GM12878 (cell line): ENCODE measurements around the gene EDARADD. TPM values are rescaled to one million over a fixed set of nuclear protein-coding genes. Genes with fewer than 3 reads are reported as not detected.

ENCODE experiments used
- ATAC-seq: fragments of 200-7000 bp; cut with Tn5 transposase; 3 replicates; pipeline ENCODE4 v1.9.1; 2020; ENCODE audit warnings: mild to moderate bottlenecking, moderate library complexity
- BruUV-seq: library from RNA; stranded (reverse); fragments of 400-500 nt; replicated peaks from 2 replicates; lab custom pipeline; 2021; lab: Mats Ljungman, UMichigan
- CTCF ChIA-PET: fragments of 300-600 bp; sonication (Branson Sonifier 250); formaldehyde crosslinking; extraction: SDS; loops from one replicate; lab custom pipeline; 2021; ENCODE audit warnings: inconsistent platforms; lab: Yijun Ruan, JAX
- POLR2A ChIA-PET: fragments of 350-600 bp; formaldehyde crosslinking; extraction: SDS; loops from one replicate; lab custom pipeline; 2021; ENCODE audit warnings: inconsistent platforms; lab: Charles Lee
- RAD21 ChIA-PET: fragments of 300-600 bp; sonication (Branson Sonifier 250); formaldehyde crosslinking; loops from one replicate; lab custom pipeline; 2023; ENCODE audit warnings: antibody characterized with exemption; ENCODE audit not compliant: unreplicated experiment; lab: Charles Lee
- SMC1A ChIA-PET: fragments of 300-600 bp; sonication (Branson Sonifier 250); formaldehyde crosslinking; loops from one replicate; lab custom pipeline; 2023; ENCODE audit not compliant: unreplicated experiment, uncharacterized antibody; lab: Charles Lee
- DNase-seq: peaks from one replicate; pipeline ENCODE4 v3.0.0-alpha.2; 2011; ENCODE audit warnings: low read depth, low spot score
- FAIRE-seq: peaks from 3 replicates; lab custom pipeline; 2011; peaks lifted over from hg19 to GRCh38; lab: Jason Lieb, UNC
- H2AFZ ChIP-seq: 2 replicates; pipeline ENCODE4 v1.6.0; 2011; ENCODE audit warnings: low read depth, low read length, control low read depth; ENCODE audit not compliant: control insufficient read depth
- H3K27ac ChIP-seq: 2 replicates; pipeline ENCODE4 v1.5.1; 2011; ENCODE audit warnings: control low read depth; ENCODE audit not compliant: control insufficient read depth, insufficient read depth
- H3K27me3 ChIP-seq, 2 experiments: replicated peaks in 1 of 2; 2 replicates each; pipeline versions ENCODE4 v1.6.0 to v1.6.1; 2011; ENCODE audit warnings: low read length in 1 of 2; ENCODE audit not compliant: control insufficient read depth in 2 of 2, insufficient read depth in 2 of 2
- H3K36me3 ChIP-seq, 2 experiments: 2 replicates each; pipeline ENCODE4 v1.5.1; 2011; ENCODE audit warnings: low read length in 1 of 2; ENCODE audit not compliant: control insufficient read depth in 2 of 2, insufficient read depth in 2 of 2
- H3K4me1 ChIP-seq: 2 replicates; pipeline ENCODE4 v1.6.1; 2011; ENCODE audit warnings: mild to moderate bottlenecking, low read length, moderate library complexity, mixed read lengths; ENCODE audit not compliant: control insufficient read depth, insufficient read depth
- H3K4me2 ChIP-seq: 2 replicates; pipeline ENCODE4 v1.6.0; 2011; ENCODE audit warnings: control low read depth; ENCODE audit not compliant: control insufficient read depth, insufficient read depth
- H3K4me3 ChIP-seq: fragments of 200-600 bp; sonication (generic); 2 replicates; pipeline ENCODE4 v1.5.1; 2016
- H3K79me2 ChIP-seq: 2 replicates; pipeline ENCODE4 v1.6.0; 2011; ENCODE audit warnings: low read length; ENCODE audit not compliant: control insufficient read depth, insufficient read depth
- H3K9ac ChIP-seq: 2 replicates; pipeline ENCODE4 v1.8.0; 2011; ENCODE audit warnings: low read length, control low read depth, mixed read lengths; ENCODE audit not compliant: control insufficient read depth, insufficient read depth
- H3K9me3 ChIP-seq: replicated peaks from 3 replicates; pipeline ENCODE4 v1.5.1; 2011; ENCODE audit warnings: mild to moderate bottlenecking, low read length; ENCODE audit not compliant: control insufficient read depth, insufficient read depth
- H4K20me1 ChIP-seq: 2 replicates; pipeline ENCODE4 v1.6.0; 2011; ENCODE audit not compliant: control insufficient read depth, insufficient read depth
- CBX5 ChIP-seq: sonication (generic); IDR thresholded peaks from 2 replicates; pipeline ENCODE4 v1.6.1; 2016; ENCODE audit warnings: low read depth, moderate library complexity, mild to moderate bottlenecking, inconsistent platforms
- CEBPZ ChIP-seq: fragments of 150-350 bp; IDR thresholded peaks from 2 replicates; pipeline ENCODE4 v1.6.1; 2016; ENCODE audit warnings: low read depth, low read length
- EED ChIP-seq: sonication (generic); IDR thresholded peaks from 2 replicates; pipeline ENCODE4 v1.6.1; 2016; ENCODE audit warnings: antibody characterized with exemption, low read depth
- FOXK2 ChIP-seq: fragments of 450-650 bp; IDR thresholded peaks from 2 replicates; pipeline ENCODE4 v1.6.1; 2017; ENCODE audit warnings: mild to moderate bottlenecking, moderate library complexity
- NFXL1 ChIP-seq: fragments of 450-650 bp; IDR thresholded peaks from 2 replicates; pipeline ENCODE4 v1.6.1; 2017; ENCODE audit warnings: antibody characterized with exemption, mild to moderate bottlenecking, borderline replicate concordance
- PAX5 ChIP-seq: IDR thresholded peaks from 2 replicates; pipeline ENCODE4 v1.6.1; 2011; ENCODE audit warnings: low read depth, low read length, borderline replicate concordance
- RB1 ChIP-seq: fragments of 450-650 bp; formaldehyde crosslinking; IDR thresholded peaks from 2 replicates; pipeline ENCODE4 v1.6.1; 2017; ENCODE audit warnings: mild to moderate bottlenecking, borderline replicate concordance
- RUNX3 ChIP-seq: IDR thresholded peaks from 2 replicates; pipeline ENCODE4 v1.6.1; 2012; ENCODE audit warnings: low read length, inconsistent platforms
- TBL1XR1 ChIP-seq: IDR thresholded peaks from 2 replicates; pipeline ENCODE4 v1.6.1; 2012; ENCODE audit warnings: low read depth, low read length, improper control_type of control experiment
- TCF7 ChIP-seq: IDR thresholded peaks from 2 replicates; pipeline ENCODE4 v1.6.1; 2014; ENCODE audit warnings: antibody characterized with exemption, borderline replicate concordance
- YY1 ChIP-seq: IDR thresholded peaks from 2 replicates; pipeline ENCODE4 v1.6.1; 2011; ENCODE audit warnings: low read depth, mild to moderate bottlenecking, low read length
- ZNF384 ChIP-seq: IDR thresholded peaks from 2 replicates; pipeline ENCODE4 v1.6.1; 2012; ENCODE audit warnings: low read depth, mild to moderate bottlenecking, low read length, improper control_type of control experiment, borderline replicate concordance
- WGBS: methylation state at CpG from one replicate; pipeline ENCODE4 v1.1.6; 2016; ENCODE audit warnings: low lambda C conversion rate; ENCODE audit not compliant: insufficient replicate concordance, insufficient coverage; ENCODE audit errors: missing lambda C conversion rate; 5-methylcytosine and 5-hydroxymethylcytosine counted together
- in situ Hi-C: fragments of 300-500 bp; cut with MboI; formaldehyde crosslinking; loops from 9 replicates; pipeline ENCODE4 v1.14.3; 2018; ENCODE audit warnings: mixed read lengths
- intact Hi-C: fragments of 100-400 bp; cut with micrococcal nuclease; formaldehyde crosslinking; loops from one replicate; pipeline ENCODE4 v1.14.2; 2022; ENCODE audit not compliant: unreplicated experiment
- polyA plus RNA-seq, 11 experiments: library from polyadenylated mRNA; depleted of rRNA in 4 of 11; unstranded in 6 of 11; stranded (reverse) in 5 of 11; fragments of >200 nt; fragmentation: Nextera tagmentation in 4 of 11; fragmentation: Illumina TruSeq in 1 of 11; extraction: Ambion mirVana in 4 of 11; extraction: Trizol in 1 of 11; gene quantifications; 1 replicate in 1 of 11; 2 replicates in 10 of 11; pipeline versions ENCODE4 v1.2.1 to v1.2.3, GENCODE V29; 2011 to 2016; ENCODE audit warnings: inconsistent platforms in 2 of 11, missing spikeins in 2 of 11, low read depth in 1 of 11
- total RNA-seq, 4 experiments: library from RNA; depleted of rRNA in 3 of 4; stranded (reverse); fragments of >200 nt in 3 of 4; fragmentation: Illumina TruSeq in 1 of 4; extraction: Trizol in 1 of 4; gene quantifications; 2 replicates each; pipeline versions ENCODE4 v1.2.1 to v1.2.3, GENCODE V29; 2013 to 2021

EDARADD gene
- total and polyA plus RNA-seq, 10 of the 15 experiments (the other 5 are each of a cell fraction or from before 2014, with no cell fraction given), result 0.58 to 6.1 (median 4.7) TPM

- peak; percentile 23; the same call in 1 of the 2 replicates for TF ChIP-seq RUNX3
- no peak for TF ChIP-seq EED
- TF ChIP-seq ZNF384, result peak; percentile 88
- peak; percentile 96 for TF ChIP-seq CBX5
- ChIA-PET SMC1A (interaction anchor here (0.8 to 1.2 kb wide), 4 partner anchors 11 to 15 kb away, joined by 3 to 7 read pairs (median 4); partner anchors contain the start of gene EDARADD), RAD21 (interaction anchor here (0.7 to 1.2 kb wide), 3 partner anchors 13 to 104 kb away, joined by 3 to 4 read pairs (median 3); partner anchors contain the start of gene EDARADD), CTCF (interaction anchor here (0.6 to 1.8 kb wide), 3 partner anchors 10 to 1174 kb away, joined by 3 to 4 read pairs (median 3); no protein-coding TSS in a partner anchor), POLR2A (interaction anchor here (0.6 kb wide), 2 partner anchors 11 to 50 kb away, joined by 3 to 4 read pairs; no protein-coding TSS in a partner anchor)
- ATAC-seq (no peak), DNase-seq (no peak), FAIRE-seq (no peak)
- H3K9me3 ChIP-seq, result no peaks in the 10 kb centered on the region; the same call in 1 of the 3 replicates
- in situ Hi-C loops, result no loop called here
- no peaks in the 10 kb centered on the region for H4K20me1 ChIP-seq
- intact Hi-C loops, result no loop called here
- H3K27ac ChIP-seq, result no peak overlapping the region
- H3K4me2 ChIP-seq, result no peak overlapping the region
- no peaks in the 10 kb centered on the region for H3K27me3 ChIP-seq
- BruUV-seq, result no TSS peak
- H2AFZ ChIP-seq, result no peak overlapping the region
- no peaks in the 10 kb centered on the region for H3K4me1 ChIP-seq
- H3K36me3 ChIP-seq, result no peaks in the 10 kb centered on the region
- H3K9ac ChIP-seq, result no peak overlapping the region
- H3K4me3 ChIP-seq, result no peak overlapping the region
- H3K79me2 ChIP-seq, result no peaks in the 10 kb centered on the region
Observed at GRCh38 chr1:236381565-236382158, 12.4 kb upstream of the EDARADD start.

GRCh38 chr1:236388332-236388731, 5.8 kb upstream of the EDARADD start:
- no peaks in the 10 kb centered on the region for H3K36me3 ChIP-seq
- ATAC-seq (no peak), FAIRE-seq (no peak), DNase-seq (no peak)
- ChIA-PET POLR2A (interaction anchor here (1.6 kb wide), 1 partner anchor 9 kb away, joined by 4 read pairs; no protein-coding TSS in a partner anchor), CTCF (no interaction called here), SMC1A (interaction anchor here (0.6 to 2.1 kb wide), 6 partner anchors 8 to 253 kb away, joined by 3 to 7 read pairs (median 3); no protein-coding TSS in a partner anchor), RAD21 (interaction anchor here (1.1 to 1.6 kb wide), 3 partner anchors 10 to 85 kb away, joined by 3 to 5 read pairs (median 4); no protein-coding TSS in a partner anchor)
- no peaks in the 10 kb centered on the region for H4K20me1 ChIP-seq
- H3K9me3 ChIP-seq, result no peaks in the 10 kb centered on the region
- no peaks in the 10 kb centered on the region for H3K27me3 ChIP-seq
- H3K4me3 ChIP-seq, result no peak overlapping the region
- no peak overlapping the region for H3K9ac ChIP-seq
- H2AFZ ChIP-seq, result no peak overlapping the region
- H3K27ac ChIP-seq, result no peak overlapping the region
- H3K79me2 ChIP-seq, result no peaks in the 10 kb centered on the region
- intact Hi-C loops (no loop called here), in situ Hi-C loops (no loop called here)
- no peak overlapping the region for H3K4me2 ChIP-seq
- BruUV-seq, result no TSS peak
- no peaks in the 10 kb centered on the region for H3K4me1 ChIP-seq
- WGBS, result 67% methylated on average over 2 of the region's 2 CpGs
- TF ChIP-seq FOXK2 (no peak), RB1 (no peak), NFXL1 (no peak), TCF7 (no peak), CEBPZ (no peak), YY1 (no peak), TBL1XR1 (no peak), PAX5 (no peak)
